Transverse colon (tissue), 4 donors: ENCODE results near the gene NEK1. TPM values are rescaled to one million over a fixed set of nuclear protein-coding genes. Genes with fewer than 3 reads are reported as not detected.
"Not testable (repeated sequence)": the region's sequence is repeated elsewhere in the genome, so short reads cannot be mapped to it uniquely, and the experiment has no call there.

Experiments
- DNase-seq: peaks from one replicate; pipeline ENCODE4 v3.0.0-alpha.2; 2019
- H3K27ac ChIP-seq, 4 donors: fragments of 200-600 bp; sonication (generic); 2 replicates each; pipeline ENCODE4 v1.5.1; 2016 to 2018; ENCODE audit warnings: inconsistent platforms in 4 of 4
- H3K27me3 ChIP-seq: fragments of 200-600 bp; sonication (generic); 2 replicates; pipeline ENCODE4 v1.5.1; 2017; ENCODE audit warnings: inconsistent platforms
- H3K36me3 ChIP-seq, 4 donors: fragments of 200-600 bp; sonication (generic); 2 replicates each; pipeline ENCODE4 v1.5.1; 2017 to 2019; ENCODE audit warnings: inconsistent platforms in 4 of 4
- H3K4me1 ChIP-seq, 4 donors: fragments of 200-600 bp; sonication (generic); 2 replicates each; pipeline ENCODE4 v1.5.1; 2017 to 2020; ENCODE audit warnings: inconsistent platforms in 4 of 4
- H3K4me3 ChIP-seq, 4 donors: fragments of 200-600 bp; sonication (generic); 1 replicate in 1 of 4; 2 replicates in 3 of 4; pipeline versions ENCODE4 v1.5.1 to v1.6.1; 2017 to 2019; ENCODE audit warnings: inconsistent platforms in 4 of 4
- H3K9me3 ChIP-seq, 2 donors: fragments of 200-600 bp; sonication (generic); 2 replicates each; pipeline ENCODE4 v1.5.1; 2017 to 2019; ENCODE audit warnings: inconsistent platforms in 2 of 2
- CTCF ChIP-seq, 5 experiments: fragments of 200-600 bp in 3 of 5; fragments of 450-650 bp in 2 of 5; sonication (generic) in 3 of 5; IDR thresholded peaks; 1 replicate in 2 of 5; 2 replicates in 3 of 5; pipeline ENCODE4 v1.5.1; 2016 to 2017; ENCODE audit warnings: antibody characterized with exemption in 5 of 5, inconsistent platforms in 3 of 5, mild to moderate bottlenecking in 2 of 5, moderate library complexity in 1 of 5
- EP300 ChIP-seq: sonication (generic); formaldehyde crosslinking; IDR thresholded peaks from one replicate; pipeline ENCODE4 v1.6.1; 2017; ENCODE audit warnings: antibody characterized with exemption, low read depth
- POLR2A ChIP-seq: fragments of 450-650 bp; IDR thresholded peaks from one replicate; pipeline ENCODE4 v1.6.1; 2016; ENCODE audit warnings: antibody characterized with exemption, mild to moderate bottlenecking, moderate library complexity
- POLR2AphosphoS5 ChIP-seq, 3 donors: sonication (generic); formaldehyde crosslinking; IDR thresholded peaks; one replicate each; pipeline ENCODE4 v1.6.1; 2016; ENCODE audit warnings: antibody characterized with exemption in 3 of 3
- WGBS, 2 donors: methylation state at CpG; one replicate each; pipeline ENCODE4 v1.1.5; 2018; ENCODE audit warnings: low coverage in 1 of 2; 5-methylcytosine and 5-hydroxymethylcytosine counted together
- in situ Hi-C, 4 donors: fragments of 200-750 bp; cut with MboI; loops; one replicate each; pipeline versions ENCODE4 v1.15.0 to v1.15.1; 2017; ENCODE audit warnings: low sequenced_read_pairs in 3 of 4, low pct_ligation_motif_present in 1 of 4, low pct_unique_long_range_greater_than_20kb in 1 of 4
- intact Hi-C: fragments of 100-400 bp; cut with DNase I; formaldehyde crosslinking; loops from one replicate; pipeline ENCODE4 v1.15.1; 2023; ENCODE audit warnings: low total_unique reads
- total RNA-seq, 4 donors: library from RNA; depleted of rRNA; stranded (reverse); fragments of >200 nt; gene quantifications; one replicate each; pipeline ENCODE4 v1.1.0, GENCODE V29; 2016

The NEK1 gene
- total RNA-seq, 4 donors from 2014 or later, result 7.6 to 14.9 (median 10.2) TPM

- no peaks in the 10 kb centered on the region for H3K9me3 ChIP-seq
- H3K27ac ChIP-seq, result no peak overlapping the region
- TF ChIP-seq CTCF (IDR thresholded peaks at IDR 0.05) (no peak), POLR2A (no peak), POLR2AphosphoS5 (IDR thresholded peaks at IDR 0.05) (no peak), EP300 (no peak)
- H3K4me3 ChIP-seq, result no peak overlapping the region
- no peaks in the 10 kb centered on the region for H3K36me3 ChIP-seq
- intact Hi-C loops (no loop called here), in situ Hi-C loops (loop anchor here in 2 of 4 donors (10.0 to 25.0 kb wide), 2 partner anchors 128 to 411 kb away; partner anchors contain the start of genes HPF1 (in 1 of the 2) and MFAP3L (in 1 of the 2))
- peaks cover 4 to 24% (median 17%) of the 10 kb centered on the region in 4 donors for H3K4me1 ChIP-seq
- 97 to 99% methylated on average over 6 of the region's 6 CpGs for WGBS, 2 donors
- no peak for DNase-seq
- H3K27me3 ChIP-seq, result no peaks in the 10 kb centered on the region
These were observed 14.2 kb upstream of the NEK1 start for GRCh38 chr4:169626331-169627282.

DNA sequence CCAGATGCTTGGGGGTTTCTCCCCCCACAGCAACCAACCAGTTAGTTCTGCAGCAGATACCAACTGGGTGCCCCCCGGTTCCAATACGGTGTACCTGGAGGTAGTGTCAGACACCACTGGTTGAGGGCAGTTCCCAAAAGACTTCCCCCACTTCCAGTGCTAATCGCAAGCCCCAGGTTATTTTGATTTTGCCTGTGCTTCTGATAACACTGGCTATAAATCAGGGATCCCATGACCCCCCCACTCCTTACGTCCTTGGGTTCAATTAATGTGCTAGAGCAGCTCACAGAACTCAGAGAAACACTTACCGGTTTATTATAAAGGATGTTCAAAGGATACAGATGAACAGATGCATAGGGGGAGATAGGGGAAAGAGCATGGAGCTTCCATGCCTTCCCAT is 13.5 kb upstream of the NEK1 start:
- DNase-seq, result no peak
- Histone ChIP-seq H3K27ac (no peak overlapping the region), H3K9me3 (no peaks in the 10 kb centered on the region), H3K4me3 (no peak overlapping the region), H3K27me3 (no peaks in the 10 kb centered on the region), H3K4me1 (peaks cover 4 to 29% (median 20%) of the 10 kb centered on the region in 4 donors), H3K36me3 (no peaks in the 10 kb centered on the region)
- intact Hi-C loops, result no loop called here
- TF ChIP-seq POLR2A, result no peak
- no peak for TF ChIP-seq EP300
- no peak for TF ChIP-seq CTCF (IDR thresholded peaks at IDR 0.05)
- TF ChIP-seq POLR2AphosphoS5 (IDR thresholded peaks at IDR 0.05), result no peak
- 96% methylated on average over 5 of the region's 5 CpGs; no CpG with 5 or more reads in 1 of the 2 donors for WGBS, 2 donors
- in situ Hi-C loops, result loop anchor here in 2 of 4 donors (10.0 to 25.0 kb wide), 2 partner anchors 129 to 411 kb away; partner anchors contain the start of genes HPF1 (in 1 of the 2) and MFAP3L (in 1 of the 2)

DNA sequence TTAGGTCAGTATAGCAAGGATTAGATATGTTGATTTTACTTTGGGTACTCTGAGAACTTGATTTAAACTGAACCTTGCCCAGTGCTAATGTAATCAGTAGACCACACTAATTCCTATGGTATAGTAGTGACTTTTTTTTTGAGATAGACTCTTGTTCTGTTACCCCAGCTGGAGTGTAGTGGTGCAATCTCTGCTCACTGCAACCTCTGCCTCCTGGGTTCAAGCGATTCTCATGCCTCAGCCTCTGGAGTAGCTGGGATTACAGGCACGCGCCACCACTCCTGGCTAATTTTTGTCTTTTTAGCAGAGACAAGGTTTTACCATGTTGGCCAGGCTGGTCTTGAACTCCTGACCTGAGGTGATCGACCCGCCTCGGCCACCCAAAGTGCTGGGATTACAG is 11.6 kb upstream of the NEK1 start:
- not testable (repeated sequence) for H3K27ac ChIP-seq, H3K9me3 ChIP-seq, H3K4me3 ChIP-seq, H3K27me3 ChIP-seq, DNase-seq, H3K36me3 ChIP-seq
- peaks cover 4 to 36% (median 24%) of the 10 kb centered on the region in 4 donors for H3K4me1 ChIP-seq
- intact Hi-C loops, result loop anchor here (5.0 kb wide), 1 partner anchor 38 kb away; no protein-coding TSS in a partner anchor
- in situ Hi-C loops, result loop anchor here (10.0 to 25.0 kb wide), 3 partner anchors 131 to 413 kb away; partner anchors contain the start of genes HPF1 (in 3 of the 4) and MFAP3L (in 2 of the 4)
- WGBS, 2 donors, result 83 to 100% methylated on average over 5 to 6 of the region's 6 CpGs

- no peak for DNase-seq
These were observed 10.2 kb upstream of the NEK1 start for GRCh38 chr4:169622566-169622965.

More at GRCh38 chr4:169622566-169622965, 10.2 kb upstream of the NEK1 start:
- WGBS, 2 donors, result 6 to 15% methylated on average over 3 to 4 of the region's 4 CpGs
- H3K4me1 ChIP-seq, result peaks cover 4 to 38% (median 27%) of the 10 kb centered on the region in 4 donors
- TF ChIP-seq CTCF (IDR thresholded peaks at IDR 0.05) (no peak), POLR2AphosphoS5 (IDR thresholded peaks at IDR 0.05) (no peak), EP300 (no peak), POLR2A (no peak)
- intact Hi-C loops (loop anchor here (5.0 kb wide), 1 partner anchor 40 kb away; no protein-coding TSS in a partner anchor), in situ Hi-C loops (loop anchor here (10.0 to 25.0 kb wide), 3 partner anchors 132 to 415 kb away; partner anchors contain the start of genes HPF1 (in 3 of the 4) and MFAP3L (in 2 of the 4))
- H3K36me3 ChIP-seq, result no peaks in the 10 kb centered on the region
- no peaks in the 10 kb centered on the region for H3K27me3 ChIP-seq
- H3K27ac ChIP-seq, result peak overlapping the region; percentile 92 to 97 (median 96)
- peak overlapping the region in 3 of 4 donors; percentile 57 to 69 (median 63) for H3K4me3 ChIP-seq
- no peaks in the 10 kb centered on the region for H3K9me3 ChIP-seq
